Hypothalamus (tissue), 51 donors: ENCODE results near the gene SDK2.

ENCODE experiments used
- DNase-seq, 51 donors: peaks; one replicate each; lab custom pipeline; 2025; lab: John Stamatoyannopoulos, UW

SDK2 gene

DNA sequence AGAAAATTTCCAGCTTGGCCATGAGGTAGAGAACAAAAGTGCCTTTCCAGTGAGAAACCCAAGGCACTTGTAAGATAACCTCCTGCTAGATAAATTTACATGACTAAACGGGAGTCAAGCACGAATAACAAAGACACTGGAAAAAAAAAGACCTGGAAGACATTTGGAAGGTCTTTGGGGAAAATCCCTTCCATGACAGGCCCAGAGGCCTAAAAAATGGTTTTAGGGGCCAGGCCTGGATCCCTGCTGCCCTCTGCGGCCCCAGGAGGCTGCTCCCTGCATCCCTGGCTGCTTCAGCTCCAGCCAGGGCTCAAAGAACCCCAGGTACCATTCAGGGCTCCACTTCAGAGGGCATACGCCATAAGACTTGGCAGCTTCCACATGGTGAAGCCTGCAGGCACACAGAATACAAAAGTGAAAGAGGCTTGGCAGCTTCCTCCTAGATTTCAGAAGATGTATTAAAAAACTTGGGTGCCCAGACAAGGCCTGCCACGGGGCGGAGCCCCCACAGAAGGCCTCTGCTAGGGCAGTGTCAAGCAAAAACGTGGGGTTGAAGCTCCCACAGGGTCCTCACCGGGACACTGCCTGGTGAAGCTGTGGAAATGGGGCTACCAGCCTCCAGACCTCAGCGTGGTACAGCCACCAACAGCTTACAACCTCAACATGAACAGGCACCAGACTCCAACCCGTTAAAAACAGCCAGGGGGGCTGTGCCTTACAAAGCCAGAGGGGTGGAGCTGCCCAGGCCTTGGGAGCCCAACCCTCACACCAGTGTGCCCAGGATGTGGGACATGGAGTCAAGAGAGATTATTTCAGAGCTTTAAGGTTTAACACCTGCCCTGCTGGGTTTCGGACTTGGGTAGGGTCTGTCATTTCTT is 77.1 kb downstream of the SDK2 start:
- DNase-seq = no peak

DNA sequence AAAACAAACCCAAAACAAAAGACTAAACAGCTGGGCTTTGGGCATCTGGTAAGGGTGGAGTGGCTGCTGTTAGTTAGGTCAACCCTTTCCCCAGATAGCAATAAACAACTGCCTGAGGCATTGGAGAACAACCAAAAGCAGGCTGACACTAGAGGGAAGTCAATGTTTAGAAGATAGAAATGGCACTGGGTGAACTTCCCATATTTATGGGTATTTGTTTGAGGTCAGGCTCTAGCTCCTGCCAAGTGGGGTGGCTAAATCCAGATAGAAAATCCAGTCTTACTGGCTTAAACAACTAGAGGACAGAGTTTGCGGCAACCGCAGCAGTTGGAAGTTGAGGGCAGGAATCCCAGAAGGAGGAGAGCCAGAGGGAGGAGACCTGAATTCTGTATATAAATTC is 79.4 kb downstream of the SDK2 start:
- DNase-seq = no peak

DNA sequence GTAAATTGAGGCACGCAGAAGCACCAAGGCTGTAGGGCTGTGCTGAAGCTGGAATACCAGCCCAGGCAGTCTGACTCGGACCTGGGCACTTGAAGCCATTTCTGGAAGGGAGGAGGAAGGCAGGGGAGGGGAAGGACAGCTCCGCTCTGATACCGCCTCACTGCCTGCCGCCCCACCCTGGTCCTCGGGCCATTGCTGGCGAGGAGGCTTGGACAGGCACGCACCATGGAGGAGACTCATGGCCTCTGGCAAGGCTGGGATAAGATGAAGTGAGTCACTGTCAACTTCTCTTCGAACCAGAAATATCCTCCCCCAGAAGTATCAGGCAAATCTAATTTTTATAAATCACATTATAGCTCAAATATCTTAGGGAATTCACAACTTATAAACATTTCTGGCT is 81.3 kb downstream of the SDK2 start:
- DNase-seq = no peak

DNA sequence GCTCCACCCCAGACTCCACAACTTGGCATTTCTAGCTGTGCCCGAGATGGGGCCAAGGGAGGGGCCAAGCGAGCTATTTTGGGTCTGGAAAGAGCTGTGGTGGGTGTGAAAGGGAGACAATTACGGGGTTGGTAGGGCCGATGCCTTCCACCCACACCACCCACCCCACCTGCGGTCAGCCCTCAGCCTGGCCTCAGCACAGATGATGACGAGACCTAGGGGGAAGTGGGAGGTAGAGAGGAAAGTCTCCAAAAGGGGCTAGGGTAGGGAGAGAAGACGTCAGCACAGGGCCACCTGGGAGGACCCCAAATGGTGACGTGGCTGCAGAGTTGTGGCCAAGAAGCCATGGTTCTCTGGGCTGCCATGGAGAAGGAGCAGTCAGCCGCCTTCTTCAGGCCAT is 83.1 kb downstream of the SDK2 start:
- DNase-seq = no peak

DNA sequence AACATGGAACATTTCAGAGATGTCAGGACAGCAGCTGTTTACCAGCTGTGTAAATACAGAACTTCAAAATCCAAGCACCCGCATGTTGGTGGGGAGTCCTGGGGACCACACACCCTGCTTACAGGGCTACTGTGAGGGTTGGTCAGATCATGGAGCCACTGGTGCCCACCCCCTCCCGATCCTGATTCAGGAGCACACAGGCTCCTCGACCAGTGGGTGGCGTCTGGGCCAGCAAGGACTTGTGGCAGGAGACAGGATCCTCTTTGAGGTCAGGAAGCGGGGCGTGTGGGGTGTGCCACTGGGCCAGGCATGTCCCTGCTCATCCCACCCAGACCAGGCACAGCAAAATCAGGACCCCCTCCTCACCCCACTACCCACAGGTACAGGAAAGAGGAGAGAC is 83.6 kb downstream of the SDK2 start:
- no peak for DNase-seq

DNA sequence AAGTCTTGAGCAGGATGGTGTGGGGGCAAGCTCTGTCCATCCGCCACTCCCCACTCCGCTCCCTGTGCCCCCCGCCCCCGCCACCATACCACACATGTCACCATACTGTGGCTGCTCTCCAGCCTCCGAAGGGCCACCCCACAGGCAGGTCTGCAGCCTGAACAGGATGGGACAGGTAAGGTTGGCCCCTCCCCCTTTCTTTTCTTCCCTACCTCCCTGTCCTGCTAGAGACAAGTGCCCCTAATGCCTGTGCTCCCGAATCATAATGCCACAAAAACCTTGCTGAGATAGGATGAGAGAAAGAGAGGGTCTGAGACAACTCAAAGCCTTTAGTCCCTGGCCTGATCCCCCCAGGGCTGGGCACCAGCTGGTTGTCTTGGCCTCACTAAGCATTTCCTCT is 84.7 kb downstream of the SDK2 start:
- DNase-seq = no peak

DNA sequence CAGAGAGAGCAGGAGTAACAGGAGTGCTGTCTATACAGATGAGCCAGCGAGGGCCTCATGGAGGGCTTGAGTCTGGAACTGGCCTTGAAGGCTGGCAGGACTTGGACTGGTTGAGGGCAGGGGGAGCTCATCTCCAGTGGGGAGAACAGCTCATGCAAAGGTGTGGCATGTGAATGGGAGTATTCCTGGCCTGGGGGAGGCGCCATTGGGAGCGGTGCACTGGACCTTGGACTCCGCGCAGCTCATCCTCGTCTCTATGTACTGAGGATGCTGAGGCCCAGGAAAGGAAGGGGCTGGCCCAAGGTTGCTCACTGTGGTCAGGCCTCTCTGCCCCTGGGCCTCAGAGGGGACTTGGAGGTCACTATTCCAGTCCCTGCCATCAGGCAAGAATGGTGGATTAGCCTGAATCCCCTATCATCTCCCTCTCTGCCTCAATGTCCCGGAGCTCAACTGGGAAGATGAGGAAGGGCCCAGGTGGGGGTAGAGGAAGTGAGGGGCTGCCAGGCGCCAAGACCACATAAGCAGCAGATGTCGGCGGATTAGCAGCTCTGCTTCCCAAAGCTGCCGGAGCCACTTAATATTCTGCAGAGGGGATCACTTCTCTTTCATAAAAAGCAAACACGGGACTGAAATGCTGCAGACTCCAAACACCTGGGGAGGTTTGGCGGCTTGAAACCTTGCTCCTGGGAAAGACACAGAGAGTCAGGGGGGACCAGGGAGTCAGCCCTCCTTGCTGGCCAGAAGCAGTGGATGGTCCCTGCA is 88.9 kb downstream of the SDK2 start:
- DNase-seq = no peak

DNA sequence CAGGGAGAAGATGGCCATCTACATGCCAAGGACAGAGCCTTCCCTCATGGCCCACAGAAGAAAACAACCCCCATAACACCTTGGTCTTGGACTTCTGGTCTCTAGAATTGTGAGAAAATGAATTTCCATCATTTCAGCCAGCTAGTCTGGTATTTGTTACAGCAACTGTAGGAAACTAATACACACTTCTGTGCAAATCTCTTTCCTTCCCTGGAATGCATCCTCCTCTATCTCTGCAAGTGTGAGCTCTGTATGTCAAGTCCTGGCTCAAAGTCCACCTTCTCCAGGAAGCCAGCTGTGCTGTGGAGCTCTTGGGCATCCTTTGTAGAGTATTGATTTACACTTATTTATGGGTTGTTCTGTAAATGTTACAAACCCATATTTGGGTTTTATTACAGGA is 89.7 kb downstream of the SDK2 start:
- no peak for DNase-seq

DNA sequence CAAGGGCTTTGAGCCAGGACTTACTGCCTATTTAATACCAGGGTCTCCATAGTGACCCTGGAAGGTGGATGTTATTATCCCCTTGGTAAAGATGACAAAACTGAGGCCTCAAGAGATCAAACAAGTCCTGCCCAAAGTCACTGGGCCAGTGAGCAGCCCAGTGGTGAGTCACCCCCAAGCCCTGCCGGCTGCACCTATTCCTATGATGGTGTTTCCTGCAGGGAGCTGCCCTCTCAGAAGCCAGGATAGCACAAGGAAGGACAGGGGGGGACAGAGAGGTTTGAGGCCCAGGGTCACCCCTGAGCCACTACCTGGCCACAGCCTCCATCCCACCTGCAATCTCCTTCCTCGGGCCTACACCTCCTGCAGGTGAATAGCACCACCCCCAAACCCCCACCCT is 90.9 kb downstream of the SDK2 start:
- no peak for DNase-seq

DNA sequence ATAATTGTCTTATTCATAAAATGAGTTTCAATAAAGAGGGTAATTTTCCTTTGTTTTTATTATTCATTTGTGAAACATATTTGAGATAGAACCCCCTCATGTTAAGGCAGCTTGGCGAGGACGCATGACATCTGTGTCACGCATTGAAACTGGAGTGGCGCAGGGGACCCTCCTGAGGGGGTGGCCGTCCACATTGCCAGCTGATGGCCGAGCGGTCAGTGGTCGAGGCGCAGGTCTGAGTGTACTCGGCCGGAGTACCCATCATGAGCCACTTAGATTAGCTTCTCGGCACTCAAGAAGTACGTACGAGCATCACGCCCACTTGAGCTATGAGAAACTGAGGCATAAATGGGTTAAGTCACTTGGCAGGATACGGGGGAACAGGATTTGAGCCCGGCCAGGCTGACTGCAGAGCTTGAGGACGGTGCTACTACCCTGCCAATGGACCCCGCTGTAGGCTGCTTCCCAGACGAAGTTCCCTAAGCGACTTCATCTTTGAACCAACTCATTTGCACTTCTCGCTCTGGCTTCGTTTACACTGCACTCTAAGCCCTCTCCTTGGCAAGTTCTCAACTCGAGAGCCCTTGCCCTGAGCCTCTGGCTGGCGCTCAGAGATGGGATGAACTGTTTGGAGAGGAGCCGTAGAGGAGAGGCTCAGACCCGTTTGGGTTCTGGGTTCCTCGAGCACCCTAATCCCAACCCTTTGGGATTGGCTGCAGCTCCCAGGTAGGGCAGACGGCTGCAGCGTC is 91.8 kb downstream of the SDK2 start:
- peak in 5 of 51 donors; percentile 10 to 38 (median 29) for DNase-seq

DNA sequence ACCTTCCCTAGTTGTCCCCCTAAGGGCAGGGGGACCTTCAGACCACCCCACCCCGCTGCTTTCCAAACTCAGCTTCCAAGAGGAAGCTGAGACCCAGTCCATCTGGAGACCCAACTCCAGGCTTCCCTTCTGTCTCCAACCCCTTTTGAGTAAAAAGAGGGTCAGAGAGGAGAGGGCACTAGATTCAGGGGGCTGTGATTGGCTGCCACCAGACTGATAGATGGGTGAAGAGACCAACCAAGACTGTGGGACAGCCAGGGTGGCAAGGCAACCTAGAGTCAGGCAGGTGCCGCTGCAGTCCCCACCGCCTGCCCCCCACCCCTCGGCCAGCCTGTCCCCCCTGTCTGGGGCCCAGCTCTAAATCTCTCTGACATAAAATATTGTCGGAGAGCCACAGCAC is 92.5 kb downstream of the SDK2 start:
- DNase-seq = no peak

DNA sequence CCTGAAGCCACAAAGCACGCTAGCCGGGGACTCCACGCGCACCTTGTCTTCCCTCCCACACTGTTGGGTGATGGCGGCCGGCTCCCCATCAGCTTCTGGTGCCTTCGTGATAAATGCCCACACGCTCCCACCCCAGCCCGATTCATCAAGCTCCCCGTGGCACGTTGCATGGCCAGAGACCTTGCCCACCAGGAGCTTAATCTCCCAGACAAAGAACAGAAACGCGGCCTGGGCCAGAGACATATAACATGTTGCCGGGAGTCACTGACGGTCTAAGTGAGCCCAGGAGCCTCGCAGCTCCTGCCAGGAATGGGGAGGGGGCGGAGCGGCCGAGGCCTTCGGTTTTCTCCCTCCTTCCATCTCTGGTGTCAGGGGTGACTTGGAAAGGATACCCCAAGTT is 93.1 kb downstream of the SDK2 start:
- no peak for DNase-seq

DNA sequence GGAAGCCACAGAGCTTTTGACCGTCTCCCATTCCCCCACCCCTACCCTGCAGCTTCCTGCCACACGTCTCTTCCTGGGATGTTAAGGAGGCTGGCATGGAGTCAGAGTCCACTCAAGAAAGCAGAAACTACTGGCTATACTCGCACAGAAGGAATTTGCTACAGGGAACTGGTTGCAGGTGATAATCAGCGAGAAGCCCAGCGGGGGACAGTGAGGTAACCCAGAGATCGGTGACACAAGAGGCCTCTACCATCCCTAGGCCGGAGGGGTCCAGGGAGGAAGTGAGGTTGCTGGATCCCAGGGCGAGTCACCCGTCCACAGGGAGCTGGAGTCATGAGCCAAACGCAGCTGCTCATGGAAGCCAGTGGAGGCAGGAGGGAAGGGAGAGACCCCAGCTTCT is 93.7 kb downstream of the SDK2 start:
- DNase-seq = no peak

DNA sequence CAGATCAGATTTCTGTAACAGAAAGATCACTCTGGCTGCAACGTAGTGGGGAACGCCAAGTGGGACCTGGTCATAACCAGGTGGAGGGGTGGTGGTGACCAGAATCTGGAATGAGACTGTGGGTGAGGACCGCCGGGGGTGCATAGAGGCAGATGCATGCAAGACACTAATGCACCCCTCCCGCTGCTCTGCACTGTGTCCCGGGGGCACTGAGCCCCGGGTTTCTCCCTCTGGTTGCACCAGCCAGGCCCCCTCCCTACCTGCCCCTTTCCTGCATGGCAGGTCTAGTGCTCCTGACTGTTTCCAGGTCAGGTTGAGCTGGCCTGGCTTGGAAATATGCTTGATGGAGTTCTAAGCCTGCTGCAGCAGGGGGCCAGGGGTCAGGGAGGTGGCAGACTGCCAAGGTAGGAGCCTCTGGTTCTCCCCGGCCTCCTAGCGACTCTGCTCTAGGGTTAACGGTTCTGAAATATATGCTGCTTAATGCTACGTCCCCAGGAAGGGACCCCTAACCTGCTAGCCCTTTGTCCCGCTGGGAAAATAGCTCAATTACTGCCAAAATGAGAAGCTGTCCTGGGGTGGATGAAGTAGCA is 94.3 kb downstream of the SDK2 start:
- DNase-seq = no peak

DNA sequence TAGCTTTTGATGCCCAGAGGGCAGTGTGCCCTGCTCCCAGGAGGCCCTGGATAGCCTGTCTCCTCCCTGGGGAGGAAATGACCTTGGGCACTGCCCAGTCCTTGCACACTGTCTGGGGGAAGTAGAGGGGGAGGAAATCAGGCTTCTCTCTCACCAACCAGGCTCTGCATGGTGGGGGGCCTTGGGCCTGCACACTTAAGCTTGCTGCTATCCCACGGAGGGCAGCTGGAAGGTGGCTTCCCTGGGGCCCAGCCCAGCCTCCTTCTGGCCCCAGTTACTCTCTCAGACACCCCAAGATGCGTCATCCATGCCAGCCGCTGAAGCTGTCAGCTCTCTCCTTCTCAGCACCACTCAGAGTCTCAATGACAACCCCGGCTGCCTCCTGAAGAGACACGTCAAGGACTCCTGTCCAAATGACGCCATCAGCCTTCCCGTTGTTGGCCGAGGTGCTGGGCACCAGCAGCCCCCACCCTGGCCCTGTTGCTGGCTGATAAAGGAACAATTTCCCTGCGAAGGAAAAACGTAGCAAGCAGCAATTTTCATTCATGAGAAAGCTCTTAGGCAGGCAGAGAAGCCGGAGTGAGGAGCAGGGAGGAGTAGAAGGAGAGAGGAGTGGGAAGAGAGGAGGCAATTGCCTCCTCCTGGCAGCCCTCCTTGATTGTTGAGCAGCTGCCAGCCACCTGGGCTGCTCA is 95.5 kb downstream of the SDK2 start:
- DNase-seq = peak in 8 of 51 donors; percentile 4 to 31 (median 14)

DNA sequence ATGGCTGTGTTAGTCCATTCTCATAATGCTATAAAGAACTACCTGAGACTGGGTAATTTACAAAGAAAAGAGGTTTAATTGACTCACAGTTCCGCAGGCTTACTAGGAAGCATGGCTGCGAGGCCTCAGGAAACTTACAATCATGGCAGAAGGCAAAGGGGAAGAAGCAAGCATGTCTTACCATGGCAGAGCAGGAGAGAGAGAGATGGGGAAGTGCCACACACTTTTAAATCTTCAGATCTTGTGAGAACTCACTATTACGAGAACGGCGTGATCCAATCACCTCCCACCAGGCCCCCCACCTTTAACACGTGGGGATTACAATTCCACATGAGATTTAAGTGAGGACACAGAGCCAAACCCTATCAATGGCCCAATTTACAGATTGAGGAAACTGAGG is 96.5 kb downstream of the SDK2 start:
- no peak for DNase-seq

DNA sequence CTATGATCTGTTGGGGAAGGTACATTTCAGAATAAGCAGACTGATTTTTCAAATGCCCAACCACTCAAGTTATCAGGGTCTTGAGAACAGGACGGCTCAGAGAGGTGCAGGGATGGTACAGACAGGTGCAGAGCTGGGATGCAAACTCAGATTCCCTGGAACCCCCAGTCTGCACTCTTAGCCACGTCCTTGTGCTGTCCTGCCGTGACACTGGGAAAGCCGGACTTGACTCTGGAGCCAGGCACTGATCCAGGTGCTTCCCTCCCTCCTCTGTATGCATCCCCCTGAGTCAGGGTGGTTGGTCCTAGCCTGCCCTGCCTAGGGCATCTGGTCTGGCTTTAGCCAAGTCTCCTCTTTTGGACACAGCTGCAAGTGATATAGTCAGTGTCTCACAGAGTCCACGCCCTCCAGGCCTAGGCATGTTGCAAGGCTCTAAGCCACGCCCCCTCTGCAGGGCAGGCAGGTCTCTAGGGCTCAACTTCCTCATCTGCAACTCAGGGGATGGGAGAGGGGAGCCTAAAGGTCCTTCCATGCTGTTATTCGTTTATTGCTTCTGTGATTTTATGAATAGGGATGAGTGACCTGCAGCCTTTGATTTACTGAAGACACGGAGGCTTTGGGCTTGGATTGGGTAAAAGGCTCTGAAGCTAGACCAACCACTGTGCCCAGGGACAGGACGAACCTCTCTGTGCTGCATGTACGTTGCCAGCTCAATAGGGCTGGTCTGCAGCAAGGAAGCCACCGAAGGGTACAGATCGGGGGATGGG is 97.3 kb downstream of the SDK2 start:
- peak in 1 of 51 donors; percentile 8 for DNase-seq

DNA sequence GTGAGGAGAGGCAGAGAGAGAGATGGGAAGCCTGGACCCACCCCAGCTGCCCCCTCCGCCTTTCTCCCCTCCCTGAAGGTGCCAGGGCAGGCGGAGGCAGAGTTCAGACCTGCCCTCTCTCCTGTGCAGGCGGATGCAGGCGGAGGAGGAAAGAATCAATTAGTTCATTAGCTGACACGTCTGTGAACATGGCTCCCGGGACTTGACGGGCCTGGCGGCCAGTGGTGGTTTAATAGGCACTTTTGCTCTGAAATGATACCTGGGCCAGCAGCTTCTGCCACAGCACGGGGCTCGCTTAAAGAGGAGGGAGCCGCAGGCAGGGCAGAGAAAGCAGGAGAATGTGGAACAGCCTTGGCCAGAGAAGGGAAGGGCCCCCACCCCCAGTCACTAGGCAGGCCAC is 98.1 kb downstream of the SDK2 start:
- no peak for DNase-seq
